Body of pancreas (tissue), 4 donors: ENCODE measurements around the gene RASGRF2.

Experiments
- POLR2A ChIP-seq, 3 donors: fragments of 450-650 bp; IDR thresholded peaks; one replicate each; pipeline ENCODE4 v1.6.1; 2016; ENCODE audit warnings: antibody characterized with exemption in 3 of 3, mild to moderate bottlenecking in 2 of 3
- TF ChIP-seq, protein P1 (sequence below), 7 experiments: fragments of 450-650 bp in 4 of 7; fragments of 200-600 bp in 3 of 7; sonication (generic) in 3 of 7; IDR thresholded peaks; one replicate each; pipeline ENCODE4 v1.5.1; 2016 to 2019; ENCODE audit warnings: antibody characterized with exemption in 7 of 7

DNA sequence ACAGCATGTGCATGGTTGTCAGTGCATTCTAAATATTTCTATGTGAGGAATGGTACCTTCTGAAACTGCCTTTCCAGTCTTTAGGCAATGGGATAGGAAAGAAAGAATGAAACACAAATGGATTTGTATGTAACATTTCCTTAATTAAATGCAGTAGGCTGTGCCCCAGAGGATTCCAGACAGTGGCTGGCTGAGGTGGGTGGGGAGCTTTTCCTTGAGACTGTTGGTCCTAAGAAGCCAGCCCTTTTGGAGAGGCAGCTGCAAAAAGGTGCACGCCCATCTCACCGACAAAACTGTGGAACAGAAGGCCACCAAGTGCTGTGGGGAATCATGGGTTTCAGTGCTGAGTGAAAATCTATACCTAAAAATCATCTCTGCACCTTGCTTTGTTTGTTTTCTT is 266.1 kb downstream of the RASGRF2 start:
- TF ChIP-seq, protein P1, sequence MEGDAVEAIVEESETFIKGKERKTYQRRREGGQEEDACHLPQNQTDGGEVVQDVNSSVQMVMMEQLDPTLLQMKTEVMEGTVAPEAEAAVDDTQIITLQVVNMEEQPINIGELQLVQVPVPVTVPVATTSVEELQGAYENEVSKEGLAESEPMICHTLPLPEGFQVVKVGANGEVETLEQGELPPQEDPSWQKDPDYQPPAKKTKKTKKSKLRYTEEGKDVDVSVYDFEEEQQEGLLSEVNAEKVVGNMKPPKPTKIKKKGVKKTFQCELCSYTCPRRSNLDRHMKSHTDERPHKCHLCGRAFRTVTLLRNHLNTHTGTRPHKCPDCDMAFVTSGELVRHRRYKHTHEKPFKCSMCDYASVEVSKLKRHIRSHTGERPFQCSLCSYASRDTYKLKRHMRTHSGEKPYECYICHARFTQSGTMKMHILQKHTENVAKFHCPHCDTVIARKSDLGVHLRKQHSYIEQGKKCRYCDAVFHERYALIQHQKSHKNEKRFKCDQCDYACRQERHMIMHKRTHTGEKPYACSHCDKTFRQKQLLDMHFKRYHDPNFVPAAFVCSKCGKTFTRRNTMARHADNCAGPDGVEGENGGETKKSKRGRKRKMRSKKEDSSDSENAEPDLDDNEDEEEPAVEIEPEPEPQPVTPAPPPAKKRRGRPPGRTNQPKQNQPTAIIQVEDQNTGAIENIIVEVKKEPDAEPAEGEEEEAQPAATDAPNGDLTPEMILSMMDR (IDR thresholded peaks at IDR 0.05), result no peak
- no peak for TF ChIP-seq POLR2A (IDR thresholded peaks at IDR 0.05)
